GM12872 (cell line): ENCODE data around the gene TAGLN.

Experiments
- TF ChIP-seq, protein P1 (sequence below): IDR thresholded peaks from 3 replicates; pipeline ENCODE4 v1.5.1; 2011; ENCODE audit warnings: low read depth, mild to moderate bottlenecking, low read length, moderate library complexity; ENCODE audit not compliant: insufficient read depth

TAGLN gene

GRCh38 chr11:117187799-117188481 lies 11.2 kb upstream of the TAGLN start:
- TF ChIP-seq, protein P1, sequence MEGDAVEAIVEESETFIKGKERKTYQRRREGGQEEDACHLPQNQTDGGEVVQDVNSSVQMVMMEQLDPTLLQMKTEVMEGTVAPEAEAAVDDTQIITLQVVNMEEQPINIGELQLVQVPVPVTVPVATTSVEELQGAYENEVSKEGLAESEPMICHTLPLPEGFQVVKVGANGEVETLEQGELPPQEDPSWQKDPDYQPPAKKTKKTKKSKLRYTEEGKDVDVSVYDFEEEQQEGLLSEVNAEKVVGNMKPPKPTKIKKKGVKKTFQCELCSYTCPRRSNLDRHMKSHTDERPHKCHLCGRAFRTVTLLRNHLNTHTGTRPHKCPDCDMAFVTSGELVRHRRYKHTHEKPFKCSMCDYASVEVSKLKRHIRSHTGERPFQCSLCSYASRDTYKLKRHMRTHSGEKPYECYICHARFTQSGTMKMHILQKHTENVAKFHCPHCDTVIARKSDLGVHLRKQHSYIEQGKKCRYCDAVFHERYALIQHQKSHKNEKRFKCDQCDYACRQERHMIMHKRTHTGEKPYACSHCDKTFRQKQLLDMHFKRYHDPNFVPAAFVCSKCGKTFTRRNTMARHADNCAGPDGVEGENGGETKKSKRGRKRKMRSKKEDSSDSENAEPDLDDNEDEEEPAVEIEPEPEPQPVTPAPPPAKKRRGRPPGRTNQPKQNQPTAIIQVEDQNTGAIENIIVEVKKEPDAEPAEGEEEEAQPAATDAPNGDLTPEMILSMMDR = no peak

GRCh38 chr11:117188620-117189081 lies 10.5 kb upstream of the TAGLN start:
- TF ChIP-seq, protein P1 = no peak

GRCh38 chr11:117189191-117189940 lies 9.8 kb upstream of the TAGLN start:
- TF ChIP-seq, protein P1 = no peak

DNA sequence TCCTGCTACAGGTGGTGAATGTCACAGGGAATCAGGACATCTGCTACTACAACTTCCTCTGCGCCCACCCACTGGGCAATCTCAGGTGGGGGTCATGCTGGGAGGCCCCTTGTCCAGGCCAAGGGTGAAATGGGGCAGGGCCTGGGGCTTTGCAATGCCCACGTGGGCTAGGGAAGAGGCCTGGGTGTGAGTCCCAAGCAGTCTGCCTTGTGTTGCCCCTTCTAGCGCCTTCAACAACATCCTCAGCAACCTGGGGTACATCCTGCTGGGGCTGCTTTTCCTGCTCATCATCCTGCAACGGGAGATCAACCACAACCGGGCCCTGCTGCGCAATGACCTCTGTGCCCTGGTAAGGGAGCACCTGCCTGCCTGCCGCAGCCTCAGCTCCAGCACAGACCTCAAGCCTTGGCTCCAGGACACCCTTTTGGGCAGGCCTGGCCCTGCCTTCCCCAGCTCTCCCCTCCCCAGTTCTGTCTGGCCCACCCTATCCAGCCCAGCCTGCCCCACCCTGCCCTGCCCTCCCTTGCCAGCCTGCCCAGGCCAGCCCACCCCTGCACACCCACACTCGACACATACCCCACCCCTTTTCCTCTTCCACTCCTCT lies 9.1 kb upstream of the TAGLN start:
- TF ChIP-seq, protein P1 = no peak

- TF ChIP-seq, protein P1 = no peak
These were observed 7.3 kb upstream of the TAGLN start for GRCh38 chr11:117191680-117192400.

DNA sequence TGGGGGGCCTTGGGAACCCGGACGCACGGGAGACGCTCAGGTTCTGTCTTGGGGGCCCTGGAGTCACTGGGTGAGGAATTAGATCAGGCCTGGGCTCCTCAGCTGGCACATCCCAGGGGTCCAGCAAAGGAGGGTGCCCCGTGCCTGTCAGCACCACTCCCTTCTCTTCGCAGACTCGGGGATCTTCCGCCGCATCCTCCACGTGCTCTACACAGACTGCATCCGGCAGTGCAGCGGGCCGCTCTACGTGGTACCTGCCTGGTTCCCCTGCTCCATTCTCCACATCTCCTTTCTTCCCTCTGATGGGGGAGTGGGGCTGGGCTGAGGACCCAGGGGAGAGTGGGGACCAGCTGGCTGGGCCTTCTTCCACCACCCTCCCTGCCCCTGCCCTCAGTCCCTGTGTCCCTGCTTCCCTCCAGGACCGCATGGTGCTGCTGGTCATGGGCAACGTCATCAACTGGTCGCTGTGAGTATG lies 6.7 kb upstream of the TAGLN start:
- TF ChIP-seq, protein P1 = no peak
